ENCODE measurements around the gene B3GALT4.

The B3GALT4 gene

GRCh38 chr6:33312361-33313104 lies 35.6 kb downstream of the B3GALT4 start:
- Mint-ChIP-seq H3K27me3 (ENCODE audit: low read depth) (no peaks in the 10 kb centered on the region), H3K36me3 (ENCODE audit: low read depth) (peaks cover 44% of the 10 kb centered on the region), H3K4me1 (ENCODE audit: low read depth) (peaks cover 37% of the 10 kb centered on the region), H3K27ac (peak overlapping the region; percentile 96), H3K4me3 (peak overlapping the region; percentile 95), H3K9me3 (no peaks in the 10 kb centered on the region)
- DNase-seq (ENCODE audit: low spot score), result peak; percentile 78

GRCh38 chr6:33313105-33313708 lies 36.3 kb downstream of the B3GALT4 start:
- no peaks in the 10 kb centered on the region for H3K27me3 Mint-ChIP-seq (ENCODE audit: low read depth)
- H3K4me1 Mint-ChIP-seq (ENCODE audit: low read depth), result peaks cover 40% of the 10 kb centered on the region
- H3K27ac Mint-ChIP-seq, result peak overlapping the region; percentile 96
- H3K4me3 Mint-ChIP-seq, result peak overlapping the region; percentile 95
- H3K36me3 Mint-ChIP-seq (ENCODE audit: low read depth), result peaks cover 47% of the 10 kb centered on the region
- peak; percentile 53 for DNase-seq (ENCODE audit: low spot score)
- H3K9me3 Mint-ChIP-seq, result no peaks in the 10 kb centered on the region

DNA sequence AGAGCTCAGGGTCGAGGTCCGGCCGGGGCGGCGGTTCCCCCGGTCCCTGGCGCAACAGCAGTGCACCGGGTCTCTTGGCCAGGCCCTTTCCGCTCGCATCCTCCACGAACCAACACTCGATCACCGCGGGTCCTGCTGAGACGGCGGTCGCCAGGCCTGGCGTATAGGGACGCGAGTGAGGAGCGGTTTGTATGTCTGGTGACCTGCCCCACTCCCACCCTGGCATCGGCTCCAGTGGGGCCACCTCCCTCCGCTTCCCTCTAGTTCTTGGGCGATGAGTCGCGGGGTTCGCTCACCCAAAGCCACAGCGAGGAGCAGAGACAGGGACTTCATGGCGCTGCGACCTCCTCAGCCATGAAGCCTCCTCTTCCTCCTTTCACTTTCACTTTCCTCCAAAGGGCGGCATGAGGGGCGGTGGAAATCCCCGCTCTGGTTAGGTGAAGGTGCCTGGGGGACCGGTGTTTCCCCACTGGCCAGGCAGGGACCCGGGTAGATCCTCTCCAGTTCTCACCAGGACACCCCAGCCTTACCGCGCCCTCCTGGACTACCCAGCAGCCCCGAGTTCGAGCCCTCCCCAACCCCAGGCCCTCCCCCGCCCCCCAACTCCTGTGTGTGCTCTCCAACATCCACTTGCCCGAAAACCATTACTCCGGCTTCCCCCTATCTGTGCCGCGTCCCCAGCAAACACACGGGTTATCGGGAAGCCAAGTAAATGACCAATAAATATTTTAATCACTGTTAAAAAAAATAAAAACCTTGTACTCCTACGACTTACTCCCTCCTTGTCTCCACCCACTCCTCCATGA lies 37.0 kb downstream of the B3GALT4 start, which contains the start of gene TAPBP:
TSS of gene TAPBP (minus strand) at position 370 of the 806 bp plus-strand sequence. CDS start at position 333, 37 bp downstream.
- Mint-ChIP-seq H3K4me3 (peak within 1 kb of the TSS; percentile 95), H3K27ac (peak within 1 kb of the TSS; percentile 96), H3K27me3 (ENCODE audit: low read depth) (no peaks in the 10 kb centered on the region), H3K4me1 (ENCODE audit: low read depth) (peaks cover 41% of the 10 kb centered on the region), H3K36me3 (ENCODE audit: low read depth) (peaks cover 47% of the 10 kb centered on the region), H3K9me3 (no peaks in the 10 kb centered on the region)
- peak; percentile 88 for DNase-seq (ENCODE audit: low spot score)

DNA sequence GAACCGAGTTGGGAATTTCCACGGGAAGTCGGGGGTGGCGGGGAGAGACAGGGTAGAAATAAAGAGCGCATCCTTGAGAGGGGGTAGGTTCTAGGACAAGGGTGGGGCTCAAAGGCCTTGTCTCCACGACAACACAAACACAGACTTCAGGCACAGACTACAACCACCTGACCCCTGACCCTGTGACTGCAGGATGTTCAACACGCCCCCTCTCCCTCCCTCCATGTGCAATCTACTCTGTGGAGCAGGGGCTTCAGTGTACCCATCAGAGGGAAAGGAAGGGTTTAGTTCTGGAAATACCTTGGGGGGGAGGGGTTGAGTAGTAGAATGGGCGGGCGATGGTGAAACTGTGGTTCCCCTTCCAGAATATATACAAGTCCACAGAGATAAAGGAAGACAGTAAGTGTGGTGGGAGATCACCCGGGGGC lies 37.6 kb downstream of the B3GALT4 start:
- Mint-ChIP-seq H3K27ac (peak overlapping the region; percentile 96), H3K9me3 (no peaks in the 10 kb centered on the region), H3K4me1 (ENCODE audit: low read depth) (peaks cover 44% of the 10 kb centered on the region), H3K4me3 (peak overlapping the region; percentile 95), H3K36me3 (ENCODE audit: low read depth) (peaks cover 51% of the 10 kb centered on the region), H3K27me3 (ENCODE audit: low read depth) (no peaks in the 10 kb centered on the region)
- DNase-seq (ENCODE audit: low spot score), result peak; percentile 74

DNA sequence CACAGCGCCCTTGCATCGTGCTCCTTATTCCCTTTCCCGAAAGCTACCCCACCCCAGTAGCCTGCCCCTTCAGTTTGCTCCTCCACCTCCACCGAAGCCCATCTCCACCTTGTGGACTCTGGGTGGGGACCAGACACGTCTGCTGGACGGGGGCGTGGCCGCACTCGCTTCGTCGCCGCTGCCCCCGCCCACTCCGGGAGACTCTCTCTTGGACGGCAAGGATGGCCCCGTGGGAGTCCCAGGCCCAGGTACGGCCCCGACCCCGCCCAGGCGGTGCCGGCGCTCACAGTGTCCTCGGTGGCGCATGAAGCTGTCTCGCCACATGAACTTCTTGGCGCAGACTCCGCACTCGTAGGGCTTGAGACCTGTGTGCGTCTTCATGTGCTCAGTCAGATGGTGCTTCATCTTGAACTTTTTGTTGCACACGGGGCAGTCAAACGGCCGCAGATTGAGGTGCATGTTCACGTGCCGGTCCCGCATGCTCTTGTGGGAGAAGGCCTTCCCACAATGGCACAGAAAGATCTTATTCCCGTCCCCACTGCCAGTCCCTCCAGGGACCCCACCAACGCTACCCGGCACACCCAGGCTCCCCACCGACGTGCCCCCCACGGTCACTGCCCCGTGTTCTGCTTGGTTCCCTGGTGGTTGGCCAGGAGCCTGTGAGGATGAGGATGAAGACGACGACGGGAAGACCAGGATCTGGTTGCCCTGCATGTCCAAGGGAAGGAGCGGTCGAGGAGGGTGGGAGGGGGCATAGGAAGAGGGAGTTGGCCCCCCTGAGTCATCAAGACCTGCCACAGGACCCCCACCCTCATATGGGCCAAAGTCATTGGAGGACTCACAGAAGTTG lies 38.2 kb downstream of the B3GALT4 start:
- H3K4me1 Mint-ChIP-seq (ENCODE audit: low read depth), result peaks cover 50% of the 10 kb centered on the region
- H3K27me3 Mint-ChIP-seq (ENCODE audit: low read depth), result no peaks in the 10 kb centered on the region
- H3K27ac Mint-ChIP-seq, result peak overlapping the region; percentile 96
- peak overlapping the region; percentile 95 for H3K4me3 Mint-ChIP-seq
- H3K9me3 Mint-ChIP-seq, result no peaks in the 10 kb centered on the region
- peaks cover 57% of the 10 kb centered on the region for H3K36me3 Mint-ChIP-seq (ENCODE audit: low read depth)
- DNase-seq (ENCODE audit: low spot score), result no peak

GRCh38 chr6:33315793-33316602 lies 39.1 kb downstream of the B3GALT4 start:
- Mint-ChIP-seq H3K4me1 (ENCODE audit: low read depth) (peaks cover 54% of the 10 kb centered on the region), H3K27ac (peak overlapping the region; percentile 79), H3K36me3 (ENCODE audit: low read depth) (peaks cover 60% of the 10 kb centered on the region), H3K27me3 (ENCODE audit: low read depth) (no peaks in the 10 kb centered on the region), H3K9me3 (no peaks in the 10 kb centered on the region), H3K4me3 (peak overlapping the region; percentile 95)
- no peak for DNase-seq (ENCODE audit: low spot score)

DNA sequence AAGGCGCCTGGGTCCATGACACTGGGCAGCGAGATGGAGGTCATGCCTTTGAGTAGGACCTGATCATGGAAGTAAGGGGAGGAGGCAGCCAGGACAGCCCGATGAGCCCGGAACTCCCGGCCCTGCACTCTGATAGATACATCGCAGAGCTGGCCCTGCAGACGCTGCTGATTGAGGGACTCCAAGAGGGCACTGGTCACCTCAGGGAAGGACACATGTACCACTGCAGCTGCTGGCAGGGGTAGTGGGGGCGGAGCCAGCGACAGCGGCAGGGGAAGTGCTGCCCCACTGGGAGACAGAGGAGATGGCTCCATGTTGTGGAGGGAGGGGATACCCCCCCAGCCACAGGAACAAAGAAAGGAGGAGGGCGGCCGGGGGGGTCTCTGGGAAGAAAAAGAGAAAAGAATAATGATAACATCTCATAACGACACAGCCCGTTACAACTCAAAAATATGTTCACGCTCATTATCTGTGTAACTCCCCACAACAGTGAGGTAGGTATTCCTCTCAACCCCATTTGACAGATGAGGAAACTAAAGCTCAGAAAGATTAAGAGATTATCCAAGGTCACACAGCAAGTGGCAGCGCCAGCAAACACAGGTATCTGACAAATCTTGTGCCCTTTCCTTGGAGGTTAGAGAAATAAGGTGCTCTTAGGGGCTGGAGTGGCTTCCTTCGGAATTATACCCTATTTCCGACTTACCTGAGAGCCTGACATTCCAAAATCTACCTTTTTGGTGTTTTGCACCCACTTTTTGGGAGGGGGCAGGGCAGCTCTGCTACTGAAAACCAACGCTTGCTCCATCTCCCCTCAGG lies 39.9 kb downstream of the B3GALT4 start:
- Mint-ChIP-seq H3K27me3 (ENCODE audit: low read depth) (no peaks in the 10 kb centered on the region), H3K4me1 (ENCODE audit: low read depth) (peaks cover 55% of the 10 kb centered on the region), H3K27ac (peak overlapping the region; percentile 79), H3K9me3 (no peaks in the 10 kb centered on the region), H3K4me3 (peak overlapping the region; percentile 95), H3K36me3 (ENCODE audit: low read depth) (peaks cover 61% of the 10 kb centered on the region)
- DNase-seq (ENCODE audit: low spot score), result no peak

DNA sequence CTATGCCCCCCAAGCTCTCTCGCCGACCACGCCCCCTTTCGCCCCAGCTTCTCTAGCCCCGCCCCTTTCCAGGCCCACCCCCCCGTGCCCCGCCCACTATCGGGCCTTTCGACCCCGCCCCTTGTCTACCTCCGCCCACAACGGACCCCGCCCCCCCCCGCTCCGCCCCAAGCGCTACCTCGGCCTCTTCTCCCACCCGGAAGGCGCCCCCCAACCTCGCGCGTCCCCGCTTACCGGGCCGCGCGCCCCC lies 40.4 kb downstream of the B3GALT4 start:
- Mint-ChIP-seq H3K36me3 (ENCODE audit: low read depth) (peaks cover 60% of the 10 kb centered on the region), H3K27ac (peak overlapping the region; percentile 79), H3K4me3 (peak overlapping the region; percentile 96), H3K27me3 (ENCODE audit: low read depth) (no peaks in the 10 kb centered on the region), H3K4me1 (ENCODE audit: low read depth) (peaks cover 53% of the 10 kb centered on the region), H3K9me3 (no peaks in the 10 kb centered on the region)
- no peak for DNase-seq (ENCODE audit: low spot score)

DNA sequence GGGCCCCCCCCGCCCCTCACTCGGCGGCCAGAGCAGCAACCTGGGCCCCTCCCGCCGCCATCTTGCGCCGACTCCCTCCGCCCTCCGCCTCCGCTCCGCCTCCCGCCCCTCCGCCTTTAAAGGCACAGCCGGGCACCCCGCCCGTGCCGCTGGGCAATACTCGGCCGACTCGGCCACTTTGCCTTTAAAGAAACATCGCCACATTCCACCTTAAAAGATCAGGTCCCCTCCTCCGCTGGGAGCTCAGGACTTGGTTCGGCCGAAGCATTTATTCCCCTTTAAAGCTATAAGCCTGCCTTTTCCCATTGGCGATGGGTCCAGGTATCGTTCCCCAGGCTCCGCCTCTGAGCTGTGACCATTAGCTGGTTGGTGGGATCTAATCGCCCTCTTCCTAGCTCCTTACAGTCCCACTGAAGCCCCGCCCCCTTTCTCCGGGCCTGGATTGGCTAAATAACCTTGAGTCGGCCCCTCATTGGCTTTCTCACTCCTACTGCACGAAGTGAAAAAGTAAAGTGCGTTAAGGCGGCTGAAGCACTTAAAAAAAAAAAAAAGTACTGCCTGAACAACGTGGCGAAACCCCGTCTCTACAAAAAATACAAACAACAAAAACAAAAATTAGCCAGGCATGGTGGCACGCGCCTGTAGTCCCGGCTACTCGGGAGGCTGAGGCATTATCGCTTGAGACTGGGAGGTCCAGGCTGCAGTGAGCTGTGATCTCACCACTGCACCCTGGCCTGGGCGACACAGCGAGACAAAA lies 40.9 kb downstream of the B3GALT4 start, which contains the start of gene ZBTB22:
TSS of gene ZBTB22 (minus strand) at position 76 of the 757 bp plus-strand sequence. CDS start 828 bp downstream, outside the sequence.
- Mint-ChIP-seq H3K36me3 (ENCODE audit: low read depth) (peaks cover 60% of the 10 kb centered on the region), H3K4me1 (ENCODE audit: low read depth) (peaks cover 52% of the 10 kb centered on the region), H3K9me3 (no peaks in the 10 kb centered on the region)

GRCh38 chr6:33318426-33319073 lies 41.6 kb downstream of the B3GALT4 start:
- no peak for DNase-seq (ENCODE audit: low spot score)
- Mint-ChIP-seq H3K4me3 (peak overlapping the region; percentile 96), H3K9me3 (no peaks in the 10 kb centered on the region), H3K36me3 (ENCODE audit: low read depth) (peaks cover 55% of the 10 kb centered on the region), H3K4me1 (ENCODE audit: low read depth) (peaks cover 56% of the 10 kb centered on the region), H3K27me3 (ENCODE audit: low read depth) (no peaks in the 10 kb centered on the region), H3K27ac (peak overlapping the region; percentile 96)

More for the DNA sequence above, 40.9 kb downstream of the B3GALT4 start, which contains the start of gene ZBTB22:
- peak within 1 kb of the TSS; percentile 96 for H3K27ac Mint-ChIP-seq
- peak within 1 kb of the TSS; percentile 96 for H3K4me3 Mint-ChIP-seq
- no peaks in the 10 kb centered on the region for H3K27me3 Mint-ChIP-seq (ENCODE audit: low read depth)
- peak; percentile 95 for DNase-seq (ENCODE audit: low spot score)

- peak overlapping the region; percentile 96 for H3K4me3 Mint-ChIP-seq
- peaks cover 49% of the 10 kb centered on the region for H3K36me3 Mint-ChIP-seq (ENCODE audit: low read depth)
- DNase-seq (ENCODE audit: low spot score), result no peak
- H3K27me3 Mint-ChIP-seq (ENCODE audit: low read depth), result no peaks in the 10 kb centered on the region
- peaks cover 56% of the 10 kb centered on the region for H3K4me1 Mint-ChIP-seq (ENCODE audit: low read depth)
- no peaks in the 10 kb centered on the region for H3K9me3 Mint-ChIP-seq
- peak overlapping the region; percentile 60 for H3K27ac Mint-ChIP-seq
Measured at GRCh38 chr6:33319939-33320314, 43.0 kb downstream of the B3GALT4 start.
